GM19455 (cell line): ENCODE results near the gene FMO3.

Experiments
- ATAC-seq: cut with Tn5 transposase; IDR thresholded peaks from one replicate; pipeline ENCODE4 v1.9.1; 2021; ENCODE audit not compliant: unreplicated experiment

Gene FMO3

GRCh38 chr1:171155484-171155883 is 64.8 kb downstream of the FMO3 start:
- no peak for ATAC-seq

GRCh38 chr1:171158096-171158495 is 67.4 kb downstream of the FMO3 start:
- no peak for ATAC-seq

- no peak for ATAC-seq
Measured at GRCh38 chr1:171158551-171158950, 67.8 kb downstream of the FMO3 start.

GRCh38 chr1:171159148-171159547 is 68.4 kb downstream of the FMO3 start:
- ATAC-seq: no peak

GRCh38 chr1:171160211-171160610 is 69.5 kb downstream of the FMO3 start:
- ATAC-seq: no peak

- ATAC-seq: no peak
Measured at GRCh38 chr1:171160639-171161354, 70.1 kb downstream of the FMO3 start.

GRCh38 chr1:171161431-171161830 is 70.7 kb downstream of the FMO3 start:
- ATAC-seq: no peak

GRCh38 chr1:171166361-171166760 is 75.7 kb downstream of the FMO3 start:
- ATAC-seq: no peak
